GM03348 (cell line): ENCODE measurements around the gene IFT88.
A peak's percentile ranks its signal among the peaks of the same experiment; 100 is the strongest.
"Not testable (repeated sequence)": the region's sequence is repeated elsewhere in the genome, so short reads cannot be mapped to it uniquely, and the experiment has no call there.

Experiments used
- DNase-seq: peaks from one replicate; pipeline ENCODE4 v3.0.0; 2012; ENCODE audit warnings: low spot score

The IFT88 gene

GRCh38 chr13:20636079-20636478, 69.1 kb downstream of the IFT88 start:
- DNase-seq: no peak

GRCh38 chr13:20637811-20638210, 70.9 kb downstream of the IFT88 start:
- DNase-seq: no peak

GRCh38 chr13:20647758-20648157, 80.8 kb downstream of the IFT88 start:
- DNase-seq: no peak

GRCh38 chr13:20652946-20653345, 86.0 kb downstream of the IFT88 start:
- DNase-seq: no peak

GRCh38 chr13:20654156-20654555, 87.2 kb downstream of the IFT88 start:
- peak; percentile 5 for DNase-seq

GRCh38 chr13:20658451-20659040, 91.6 kb downstream of the IFT88 start:
- no peak for DNase-seq

- no peak for DNase-seq
Measured at GRCh38 chr13:20664351-20664750, 97.4 kb downstream of the IFT88 start.

GRCh38 chr13:20666948-20667347, 100.0 kb downstream of the IFT88 start:
- DNase-seq: no peak

GRCh38 chr13:20667857-20668437, 101.0 kb downstream of the IFT88 start:
- no peak for DNase-seq

- DNase-seq: no peak
Measured at GRCh38 chr13:20669162-20669561, 102.2 kb downstream of the IFT88 start.

- no peak for DNase-seq
Measured at GRCh38 chr13:20671789-20672188, 104.8 kb downstream of the IFT88 start.

- DNase-seq: peak; percentile 63
Measured at GRCh38 chr13:20672772-20673171, 105.8 kb downstream of the IFT88 start.

- no peak for DNase-seq
Measured at GRCh38 chr13:20673715-20674114, 106.8 kb downstream of the IFT88 start.

GRCh38 chr13:20676213-20676612, 109.3 kb downstream of the IFT88 start:
- DNase-seq: no peak

- DNase-seq: not testable (repeated sequence)
Measured at GRCh38 chr13:20678606-20679005, 111.6 kb downstream of the IFT88 start.

GRCh38 chr13:20679879-20680278, 112.9 kb downstream of the IFT88 start:
- no peak for DNase-seq

- no peak for DNase-seq
Measured at GRCh38 chr13:20680416-20681080, 113.6 kb downstream of the IFT88 start.

- DNase-seq: peak; percentile 56
Measured at GRCh38 chr13:20681481-20681880, 114.5 kb downstream of the IFT88 start.

- DNase-seq: no peak
Measured at GRCh38 chr13:20682061-20682460, 115.1 kb downstream of the IFT88 start.

GRCh38 chr13:20684041-20684440, 117.1 kb downstream of the IFT88 start:
- no peak for DNase-seq

- no peak for DNase-seq
Measured at GRCh38 chr13:20684546-20684945, 117.6 kb downstream of the IFT88 start.

- no peak for DNase-seq
Measured at GRCh38 chr13:20685092-20685491, 118.1 kb downstream of the IFT88 start.

- DNase-seq: no peak
Measured at GRCh38 chr13:20686167-20686566, 119.2 kb downstream of the IFT88 start.
